H1 (cell line): Measurements from ENCODE around the gene TLR10. TPM values are rescaled to one million over a fixed set of nuclear protein-coding genes. Genes with fewer than 3 reads are reported as not detected.

Experiments used
- CBX5 ChIP-seq: fragments of 300-800, 300-1000 bp; sonication (generic); IDR thresholded peaks from 2 replicates; pipeline ENCODE4 v1.7.1; 2016; ENCODE audit warnings: antibody characterized with exemption, low read length, low read depth
- CHD7 ChIP-seq: fragments of 300-600 bp; sonication (generic); IDR thresholded peaks from 2 replicates; pipeline ENCODE4 v1.7.1; 2012; ENCODE audit warnings: low read length, moderate library complexity, mild to moderate bottlenecking, inconsistent platforms; ENCODE audit not compliant: insufficient replicate concordance
- KDM5A ChIP-seq: fragments of 200-600 bp; IDR thresholded peaks from 2 replicates; pipeline ENCODE4 v1.7.1; 2012; ENCODE audit warnings: mild to moderate bottlenecking, low read length, inconsistent platforms, mixed read lengths
- NRF1 ChIP-seq: IDR thresholded peaks from 2 replicates; pipeline ENCODE4 v1.6.1; 2011; ENCODE audit warnings: mild to moderate bottlenecking, low read depth, low read length, improper control_type of control experiment
- PHF8 ChIP-seq: fragments of 200-600 bp; sonication (generic); conservative IDR thresholded peaks from 2 replicates; pipeline ENCODE4 v1.7.1; 2012; ENCODE audit warnings: low read depth, mild to moderate bottlenecking, inconsistent platforms, low read length, moderate library complexity
- POU5F1 ChIP-seq: IDR thresholded peaks from 2 replicates; pipeline ENCODE4 v1.6.1; 2011; ENCODE audit warnings: low read depth, mild to moderate bottlenecking, low read length, moderate library complexity
- RFX5 ChIP-seq: IDR thresholded peaks from 2 replicates; pipeline ENCODE4 v1.6.1; 2011; ENCODE audit warnings: low read depth, low read length, improper control_type of control experiment, borderline replicate concordance
- RXRA ChIP-seq: IDR thresholded peaks from 2 replicates; pipeline ENCODE4 v1.6.1; 2011; ENCODE audit warnings: low read depth, mild to moderate bottlenecking, low read length, moderate library complexity; ENCODE audit not compliant: insufficient read depth
- SAP30 ChIP-seq: fragments of 300-600 bp; sonication (generic); IDR thresholded peaks from 2 replicates; pipeline ENCODE4 v1.7.1; 2012; ENCODE audit warnings: low read length, moderate library complexity, mild to moderate bottlenecking, inconsistent platforms; ENCODE audit not compliant: insufficient read depth, insufficient replicate concordance
- polyA plus RNA-seq, 7 experiments: library from polyadenylated mRNA; depleted of rRNA in 3 of 7; stranded (reverse) in 5 of 7; unstranded in 2 of 7; fragments of >200 nt in 5 of 7; fragments of 200-250 nt in 2 of 7; gene quantifications; 1 replicate in 5 of 7; 2 replicates in 1 of 7; 4 replicates in 1 of 7; pipeline versions ENCODE4 v1.2.1 to v1.2.3, GENCODE V29; 2011 to 2013; ENCODE audit warnings: missing spikeins in 2 of 7, mixed read lengths in 2 of 7
- total RNA-seq: library from RNA; stranded (reverse); fragmentation: NEBNext Ultra II Directional; extraction: Animal tissue kit (Norgen Biotek cat#: 25700); gene quantifications from 2 replicates; pipeline ENCODE4 v1.2.1, GENCODE V29; 2021

Gene TLR10
- total and polyA plus RNA-seq, 2 of the 8 experiments (the other 6 are each of a cell fraction or from before 2014, with no cell fraction given): not detected

- TF ChIP-seq CHD7: no peak
- no peak for TF ChIP-seq CBX5
- TF ChIP-seq NRF1: no peak
- no peak for TF ChIP-seq KDM5A
- TF ChIP-seq RXRA: no peak
- no peak for TF ChIP-seq PHF8
- no peak for TF ChIP-seq SAP30
- TF ChIP-seq RFX5: no peak
- TF ChIP-seq POU5F1: no peak
Measured at GRCh38 chr4:38730493-38730829, 52.3 kb downstream of the TLR10 start (continued).
